ENCODE data around the gene MEGF8.
A peak's percentile ranks its signal among the peaks of the same experiment; 100 is the strongest.

The MEGF8 gene

DNA sequence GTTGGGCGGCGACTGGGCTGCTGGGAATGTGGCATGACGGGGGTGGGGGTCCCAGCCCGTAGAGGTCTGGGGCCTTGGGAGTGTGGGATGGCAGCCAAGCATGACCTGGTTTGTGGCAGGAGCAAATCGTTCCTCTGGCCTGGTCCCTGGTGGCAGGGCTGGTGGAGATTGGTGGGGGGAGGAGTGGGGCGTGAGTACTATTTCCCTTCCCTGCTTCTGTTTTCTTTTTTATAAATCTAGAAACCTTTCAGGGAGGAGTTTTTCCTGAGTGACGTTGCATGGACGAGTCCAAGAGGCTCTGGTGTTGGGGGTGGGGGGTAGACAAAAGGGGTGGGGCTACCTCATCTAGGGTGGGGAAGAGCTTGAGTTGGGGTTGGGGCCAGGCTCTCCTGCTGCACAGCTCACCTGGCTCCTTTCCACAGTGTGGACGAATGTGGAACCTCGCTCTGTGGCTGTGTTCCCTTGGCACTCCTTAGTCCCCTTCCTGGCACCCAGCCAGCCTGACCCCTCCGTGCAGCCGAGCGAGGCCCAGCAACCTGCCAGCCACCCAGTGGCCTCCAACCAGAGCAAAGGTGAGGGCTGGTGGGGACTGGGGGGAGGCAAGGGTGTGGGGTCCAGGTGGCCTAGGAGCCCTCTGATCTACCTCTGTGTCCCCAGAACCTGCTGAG is 39.0 kb upstream of the MEGF8 start:
- DNase-seq, result no peak

DNA sequence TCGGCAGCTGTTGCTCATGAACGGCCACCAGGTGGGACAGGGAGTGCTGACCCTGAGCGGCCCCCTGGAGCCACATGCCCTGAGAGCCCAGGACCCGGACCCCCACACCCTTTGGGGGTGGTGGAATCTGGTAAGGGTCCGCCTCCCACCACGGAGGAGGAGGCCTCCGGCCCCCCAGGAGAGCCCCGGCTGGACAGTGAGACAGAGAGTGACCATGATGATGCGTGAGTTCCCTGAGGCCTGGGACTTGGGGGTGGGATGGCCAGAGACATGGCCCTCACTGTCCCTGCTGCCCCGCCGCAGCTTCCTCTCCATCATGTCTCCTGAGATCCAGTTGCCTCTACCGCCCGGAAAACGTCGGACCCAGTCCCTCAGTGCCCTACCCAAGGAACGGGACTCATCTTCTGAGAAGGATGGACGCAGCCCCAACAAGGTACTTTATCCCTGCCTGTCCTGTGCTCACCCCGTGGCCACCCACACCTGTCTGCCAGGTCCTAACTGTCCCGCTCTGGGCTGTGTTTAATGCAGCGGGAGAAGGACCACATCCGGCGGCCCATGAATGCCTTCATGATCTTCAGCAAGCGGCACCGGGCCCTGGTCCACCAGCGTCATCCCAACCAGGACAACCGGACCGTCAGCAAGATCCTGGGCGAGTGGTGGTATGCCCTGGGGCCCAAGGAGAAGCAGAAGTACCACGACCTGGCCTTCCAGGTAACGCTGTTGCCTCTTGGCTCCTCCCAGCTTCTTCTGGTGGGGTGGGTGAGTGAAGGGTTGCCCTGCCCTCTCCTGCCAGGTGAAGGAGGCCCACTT is 38.2 kb upstream of the MEGF8 start:
- no peak for DNase-seq

DNA sequence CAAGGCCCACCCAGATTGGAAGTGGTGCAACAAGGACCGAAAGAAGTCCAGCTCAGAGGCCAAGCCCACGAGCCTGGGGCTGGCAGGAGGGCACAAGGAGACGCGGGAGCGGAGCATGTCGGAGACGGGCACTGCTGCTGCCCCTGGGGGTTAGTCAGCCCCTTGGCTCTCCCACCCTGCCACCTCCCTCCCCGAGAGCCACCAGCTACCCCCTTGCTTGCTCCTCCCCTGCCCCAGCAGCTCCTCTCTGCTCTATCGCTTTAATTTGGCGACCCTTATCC is 37.7 kb upstream of the MEGF8 start:
- DNase-seq, result no peak

DNA sequence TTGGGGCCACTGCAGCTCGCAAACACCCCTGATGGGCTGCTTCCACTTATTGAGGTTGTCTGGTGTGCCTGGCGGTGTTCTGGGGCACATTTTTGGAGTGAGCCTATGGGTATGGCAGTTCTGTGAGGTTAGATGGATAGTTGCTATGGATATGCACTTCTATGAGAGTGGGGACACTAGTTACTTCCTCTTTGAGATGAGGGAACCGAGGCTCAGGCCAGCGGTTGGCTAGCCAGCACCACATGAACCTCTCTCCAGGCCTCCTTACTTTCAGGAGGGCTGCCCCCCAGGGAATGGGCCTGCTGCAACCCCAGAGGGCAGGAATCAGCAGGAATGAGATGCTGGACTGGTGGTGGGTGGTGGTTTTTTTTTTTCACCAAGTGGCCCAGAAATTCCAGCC is 37.0 kb upstream of the MEGF8 start:
- DNase-seq, result no peak

DNA sequence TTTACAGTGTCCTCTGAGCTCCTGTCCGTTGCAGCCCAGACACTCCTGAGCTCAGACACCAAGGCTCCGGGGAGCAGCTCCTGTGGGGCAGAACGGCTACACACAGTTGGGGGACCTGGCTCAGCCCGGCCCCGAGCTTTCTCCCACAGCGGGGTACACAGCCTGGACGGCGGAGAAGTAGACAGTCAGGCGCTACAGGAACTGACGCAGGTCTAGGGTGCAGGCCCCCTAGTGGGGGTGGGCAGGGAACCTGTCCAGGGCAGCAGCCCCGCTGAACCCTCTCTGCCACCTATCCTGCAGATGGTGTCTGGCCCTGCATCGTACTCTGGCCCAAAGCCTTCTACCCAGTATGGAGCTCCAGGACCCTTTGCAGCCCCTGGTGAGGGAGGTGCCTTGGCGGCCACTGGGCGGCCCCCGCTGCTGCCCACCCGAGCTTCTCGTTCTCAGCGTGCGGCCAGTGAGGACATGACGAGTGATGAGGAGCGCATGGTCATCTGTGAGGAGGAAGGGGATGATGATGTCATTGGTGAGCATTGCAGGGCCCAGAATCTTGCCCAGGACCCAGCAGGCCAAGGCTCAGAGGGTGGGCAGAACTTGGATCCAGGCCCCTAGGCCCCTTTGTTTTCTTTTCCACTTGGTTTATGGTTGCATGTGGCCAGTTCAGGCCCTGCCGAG is 36.4 kb upstream of the MEGF8 start:
- no peak for DNase-seq

DNA sequence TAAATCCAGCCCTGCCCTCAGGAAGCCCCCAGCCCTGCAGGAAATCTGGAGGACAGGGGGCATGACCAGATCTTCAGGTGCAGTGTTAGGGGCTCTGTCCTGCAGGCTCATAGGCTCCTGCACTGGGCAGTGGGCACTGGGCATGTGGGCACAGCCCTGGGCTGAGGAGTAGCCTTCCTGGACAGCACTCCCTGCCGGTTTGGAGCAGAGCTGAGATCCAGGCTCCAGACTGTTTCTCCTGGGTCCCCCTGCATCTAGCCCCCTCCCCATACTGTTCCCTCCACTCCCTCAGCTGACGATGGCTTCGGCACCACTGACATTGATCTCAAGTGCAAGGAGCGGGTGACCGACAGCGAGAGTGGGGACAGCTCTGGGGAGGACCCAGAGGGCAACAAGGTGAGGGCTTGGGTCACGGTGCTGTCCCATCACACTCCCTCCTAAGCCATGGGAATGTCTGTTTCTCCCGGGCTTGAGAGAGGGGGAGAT is 35.8 kb upstream of the MEGF8 start:
- DNase-seq, result no peak

DNA sequence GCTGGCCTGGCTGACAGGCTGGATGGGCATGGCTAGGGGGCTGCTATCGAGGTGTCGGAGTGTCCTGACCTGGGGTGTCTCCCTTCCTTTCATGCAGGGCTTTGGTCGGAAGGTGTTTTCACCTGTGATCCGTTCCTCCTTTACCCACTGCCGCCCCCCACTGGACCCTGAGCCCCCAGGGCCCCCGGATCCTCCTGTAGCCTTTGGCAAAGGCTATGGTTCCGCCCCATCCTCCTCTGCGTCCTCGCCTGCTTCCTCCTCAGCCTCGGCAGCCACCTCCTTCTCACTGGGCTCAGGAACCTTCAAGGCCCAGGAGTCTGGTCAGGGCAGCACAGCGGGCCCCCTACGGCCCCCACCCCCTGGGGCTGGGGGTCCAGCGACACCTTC is 35.3 kb upstream of the MEGF8 start:
- DNase-seq, result no peak

DNA sequence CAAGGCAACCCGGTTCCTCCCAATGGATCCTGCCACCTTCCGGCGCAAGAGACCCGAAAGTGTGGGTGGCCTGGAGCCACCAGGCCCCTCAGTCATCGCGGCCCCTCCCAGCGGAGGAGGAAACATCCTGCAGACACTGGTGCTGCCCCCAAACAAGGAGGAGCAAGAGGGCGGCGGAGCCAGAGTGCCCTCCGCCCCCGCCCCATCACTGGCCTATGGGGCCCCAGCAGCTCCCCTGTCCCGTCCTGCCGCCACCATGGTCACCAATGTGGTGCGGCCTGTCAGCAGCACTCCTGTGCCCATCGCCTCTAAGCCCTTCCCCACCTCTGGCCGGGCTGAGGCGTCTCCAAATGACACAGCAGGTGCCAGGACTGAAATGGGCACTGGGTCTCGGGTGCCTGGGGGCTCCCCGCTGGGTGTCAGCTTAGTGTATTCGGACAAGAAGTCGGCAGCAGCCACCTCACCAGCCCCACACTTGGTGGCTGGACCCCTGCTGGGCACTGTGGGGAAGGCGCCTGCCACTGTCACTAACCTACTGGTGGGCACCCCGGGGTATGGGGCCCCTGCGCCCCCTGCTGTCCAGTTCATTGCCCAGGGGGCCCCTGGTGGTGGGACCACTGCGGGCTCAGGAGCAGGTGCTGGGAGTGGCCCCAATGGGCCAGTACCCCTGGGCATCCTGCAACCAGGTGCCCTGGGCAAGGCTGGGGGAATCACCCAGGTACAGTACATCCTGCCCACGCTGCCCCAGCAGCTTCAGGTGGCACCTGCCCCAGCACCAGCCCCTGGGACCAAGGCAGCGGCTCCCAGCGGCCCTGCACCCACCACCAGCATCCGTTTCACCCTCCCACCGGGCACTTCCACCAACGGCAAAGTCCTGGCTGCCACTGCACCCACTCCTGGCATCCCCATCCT is 34.7 kb upstream of the MEGF8 start:
- no peak for DNase-seq

DNA sequence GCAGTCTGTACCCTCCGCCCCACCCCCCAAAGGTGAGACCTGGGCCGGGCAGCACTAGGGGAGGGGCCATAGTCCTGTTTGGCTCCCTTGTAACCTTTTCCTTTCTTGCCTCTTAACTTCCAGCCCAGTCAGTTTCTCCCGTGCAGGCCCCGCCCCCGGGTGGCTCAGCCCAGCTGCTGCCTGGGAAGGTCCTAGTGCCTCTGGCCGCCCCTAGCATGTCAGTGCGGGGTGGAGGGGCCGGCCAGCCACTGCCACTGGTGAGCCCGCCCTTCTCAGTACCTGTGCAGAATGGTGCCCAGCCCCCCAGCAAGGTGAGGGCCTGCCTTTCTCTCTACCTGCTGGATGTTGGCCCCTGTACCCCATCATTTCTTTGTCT is 34.0 kb upstream of the MEGF8 start:
- DNase-seq, result no peak

DNA sequence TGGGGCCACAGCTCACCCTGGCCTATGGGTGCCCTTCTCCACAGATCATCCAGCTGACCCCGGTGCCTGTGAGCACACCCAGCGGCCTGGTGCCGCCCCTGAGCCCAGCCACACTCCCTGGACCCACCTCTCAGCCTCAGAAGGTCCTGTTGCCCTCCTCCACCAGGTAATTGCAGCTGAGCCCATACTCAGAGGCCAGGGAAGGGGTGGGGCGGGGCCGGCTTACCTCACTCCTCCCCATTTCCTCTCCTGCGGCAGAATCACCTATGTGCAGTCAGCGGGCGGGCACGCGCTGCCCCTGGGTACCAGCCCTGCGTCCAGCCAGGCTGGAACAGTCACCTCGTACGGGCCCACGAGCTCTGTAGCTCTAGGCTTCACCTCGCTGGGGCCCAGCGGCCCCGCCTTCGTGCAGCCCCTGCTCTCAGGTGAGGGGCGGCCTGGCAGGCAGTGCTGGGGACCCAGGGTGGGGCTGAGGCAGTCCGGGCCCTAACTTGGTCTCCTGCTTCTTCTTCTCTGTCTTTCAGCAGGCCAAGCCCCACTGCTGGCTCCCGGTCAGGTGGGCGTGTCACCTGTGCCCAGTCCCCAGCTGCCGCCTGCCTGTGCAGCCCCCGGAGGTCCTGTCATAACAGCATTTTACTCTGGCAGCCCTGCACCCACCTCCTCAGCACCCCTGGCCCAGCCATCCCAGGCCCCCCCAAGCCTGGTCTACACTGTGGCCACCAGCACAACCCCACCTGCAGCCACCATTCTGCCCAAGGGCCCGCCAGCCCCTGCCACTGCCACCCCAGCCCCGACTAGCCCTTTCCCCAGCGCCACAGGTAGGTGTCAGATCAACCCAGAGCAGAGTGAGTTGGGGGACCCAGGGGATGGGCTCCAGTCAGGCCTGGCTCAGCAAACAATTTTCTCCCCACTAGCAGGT is 33.1 kb upstream of the MEGF8 start:
- DNase-seq, result no peak

DNA sequence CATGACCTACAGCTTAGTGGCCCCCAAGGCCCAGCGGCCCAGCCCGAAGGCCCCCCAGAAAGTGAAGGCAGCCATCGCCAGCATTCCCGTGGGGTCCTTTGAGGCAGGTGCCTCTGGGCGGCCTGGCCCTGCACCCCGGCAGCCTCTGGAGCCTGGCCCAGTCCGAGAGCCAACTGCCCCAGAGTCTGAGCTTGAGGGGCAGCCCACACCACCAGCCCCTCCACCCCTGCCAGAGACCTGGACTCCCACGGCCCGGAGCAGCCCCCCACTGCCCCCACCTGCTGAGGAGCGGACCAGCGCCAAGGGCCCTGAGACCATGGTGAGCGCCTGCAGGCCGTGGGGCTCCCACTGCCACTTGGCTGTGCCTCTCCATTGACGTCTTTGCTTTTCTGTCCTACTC is 32.5 kb upstream of the MEGF8 start:
- DNase-seq, result no peak

DNA sequence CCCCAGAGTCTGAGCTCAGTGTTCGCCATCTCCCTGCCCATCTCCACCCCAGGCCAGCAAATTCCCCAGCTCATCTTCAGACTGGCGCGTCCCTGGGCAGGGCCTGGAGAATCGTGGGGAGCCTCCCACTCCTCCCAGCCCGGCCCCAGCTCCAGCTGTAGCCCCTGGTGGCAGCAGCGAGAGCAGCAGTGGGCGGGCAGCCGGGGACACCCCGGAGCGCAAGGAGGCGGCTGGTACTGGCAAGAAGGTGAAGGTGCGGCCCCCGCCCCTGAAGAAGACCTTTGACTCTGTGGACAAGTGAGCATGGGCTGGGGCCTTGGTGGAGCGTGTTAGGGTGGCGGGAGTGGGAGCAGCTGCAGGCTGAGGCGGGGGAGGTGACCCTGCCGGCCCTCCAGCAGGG is 31.9 kb upstream of the MEGF8 start:
- DNase-seq, result no peak

DNA sequence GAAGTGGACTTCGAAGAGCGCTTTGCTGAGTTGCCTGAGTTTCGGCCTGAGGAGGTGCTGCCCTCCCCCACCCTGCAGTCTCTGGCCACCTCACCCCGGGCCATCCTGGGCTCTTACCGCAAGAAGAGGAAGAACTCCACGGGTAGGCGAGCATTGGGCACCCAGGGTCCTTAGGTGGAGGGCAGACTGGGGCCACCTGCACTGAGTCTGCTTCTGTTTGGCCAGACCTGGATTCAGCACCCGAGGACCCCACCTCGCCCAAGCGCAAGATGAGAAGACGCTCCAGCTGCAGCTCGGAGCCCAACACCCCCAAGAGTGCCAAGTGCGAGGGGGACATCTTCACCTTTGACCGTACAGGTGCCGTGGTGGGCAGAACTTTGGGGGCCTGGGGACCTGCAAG is 31.5 kb upstream of the MEGF8 start:
- DNase-seq, result no peak

DNA sequence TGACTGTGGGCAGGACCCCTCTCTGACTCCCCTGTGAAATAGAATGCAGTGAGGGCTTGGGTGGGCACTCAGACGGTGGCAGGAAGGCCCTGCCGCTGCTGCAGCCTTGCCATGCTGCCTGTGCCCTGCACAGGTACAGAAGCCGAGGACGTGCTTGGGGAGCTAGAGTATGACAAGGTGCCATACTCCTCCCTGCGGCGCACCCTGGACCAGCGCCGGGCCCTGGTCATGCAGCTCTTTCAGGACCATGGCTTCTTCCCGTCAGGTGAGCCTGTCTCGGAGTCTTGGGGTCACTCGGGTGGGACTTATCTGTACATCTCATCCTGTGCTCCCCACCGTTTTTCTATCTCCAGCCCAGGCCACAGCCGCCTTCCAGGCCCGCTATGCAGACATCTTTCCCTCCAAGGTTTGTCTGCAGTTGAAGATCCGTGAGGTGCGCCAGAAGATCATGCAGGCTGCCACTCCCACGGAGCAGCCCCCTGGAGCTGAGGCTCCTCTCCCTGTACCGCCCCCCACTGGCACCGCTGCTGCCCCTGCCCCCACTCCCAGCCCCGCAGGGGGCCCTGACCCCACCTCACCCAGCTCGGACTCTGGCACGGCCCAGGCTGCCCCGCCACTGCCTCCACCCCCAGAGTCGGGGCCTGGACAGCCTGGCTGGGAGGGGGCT is 30.8 kb upstream of the MEGF8 start:
- no peak for DNase-seq

DNA sequence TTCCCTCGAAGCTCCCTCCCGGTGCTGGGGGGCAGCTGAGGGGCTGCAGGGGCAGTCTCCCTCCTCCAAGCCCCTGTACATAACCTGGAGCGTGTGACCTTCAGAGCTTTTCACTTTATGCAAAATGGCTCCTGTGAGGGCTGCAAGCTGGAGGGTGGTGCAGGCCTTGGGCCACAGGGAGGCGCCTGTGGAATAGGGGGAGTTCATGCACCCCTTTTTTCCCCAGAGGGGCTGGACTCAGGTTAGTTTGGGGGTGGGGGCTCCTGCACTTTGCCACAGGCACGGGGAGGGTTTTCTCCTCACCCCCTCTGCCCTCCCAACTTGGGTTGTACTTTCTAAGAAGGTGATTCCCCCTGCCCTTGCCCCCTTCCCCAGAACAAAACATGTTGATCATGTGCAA is 30.1 kb upstream of the MEGF8 start:
- DNase-seq, result no peak

DNA sequence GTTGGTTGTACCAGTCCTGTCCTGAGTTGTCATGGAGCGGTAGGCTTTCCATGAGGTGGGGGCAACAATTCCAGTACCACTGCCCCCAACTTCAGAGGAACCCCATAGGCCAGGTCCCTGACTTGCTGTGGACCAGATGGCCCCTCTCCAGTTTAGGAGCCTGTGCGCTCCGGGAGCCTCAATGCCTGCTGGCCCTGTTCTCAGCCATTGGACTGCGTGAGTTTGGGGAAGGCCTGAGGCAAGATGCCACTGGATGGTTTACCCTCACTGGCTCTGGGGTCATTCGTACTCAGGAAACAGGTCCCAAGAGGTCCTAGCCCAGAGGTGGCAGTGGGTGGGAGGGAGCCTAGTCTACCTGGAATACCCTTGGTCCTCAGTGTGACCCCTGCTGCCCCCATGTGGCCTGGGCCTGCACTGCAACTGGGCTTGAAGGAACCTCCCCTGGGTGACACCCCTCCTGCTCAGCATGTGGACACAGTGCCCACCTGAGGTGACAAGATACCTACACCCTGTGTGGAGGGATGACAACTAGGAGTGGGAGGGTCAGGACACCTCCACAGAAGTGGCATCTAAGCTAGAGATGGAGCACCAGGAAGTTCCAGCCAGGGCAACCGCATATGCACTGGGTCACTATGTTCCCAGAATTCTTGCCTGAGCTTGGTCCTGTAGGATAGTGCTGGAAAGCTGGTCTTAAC is 29.5 kb upstream of the MEGF8 start:
- DNase-seq, result peak; percentile 20

DNA sequence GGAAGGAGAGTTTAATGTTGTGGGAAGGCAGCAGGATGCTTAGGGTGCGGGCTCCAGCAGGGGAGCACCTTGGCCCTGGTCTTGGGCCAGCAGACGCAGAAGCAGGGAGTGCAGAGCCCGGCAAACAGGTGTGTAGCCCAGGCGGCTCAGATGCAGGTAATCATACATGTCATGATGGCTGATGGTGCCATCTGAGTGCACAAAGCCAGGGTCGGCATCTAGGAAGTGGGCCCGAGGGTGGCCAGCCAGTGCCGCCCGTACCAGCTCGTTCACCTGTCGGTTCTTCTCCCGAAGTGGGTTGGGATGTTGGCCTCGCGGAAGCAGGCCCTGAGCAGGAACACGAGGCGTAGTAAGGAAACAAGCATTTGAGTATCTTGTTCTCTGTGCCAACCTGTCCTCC is 28.4 kb upstream of the MEGF8 start:
- no peak for DNase-seq

DNA sequence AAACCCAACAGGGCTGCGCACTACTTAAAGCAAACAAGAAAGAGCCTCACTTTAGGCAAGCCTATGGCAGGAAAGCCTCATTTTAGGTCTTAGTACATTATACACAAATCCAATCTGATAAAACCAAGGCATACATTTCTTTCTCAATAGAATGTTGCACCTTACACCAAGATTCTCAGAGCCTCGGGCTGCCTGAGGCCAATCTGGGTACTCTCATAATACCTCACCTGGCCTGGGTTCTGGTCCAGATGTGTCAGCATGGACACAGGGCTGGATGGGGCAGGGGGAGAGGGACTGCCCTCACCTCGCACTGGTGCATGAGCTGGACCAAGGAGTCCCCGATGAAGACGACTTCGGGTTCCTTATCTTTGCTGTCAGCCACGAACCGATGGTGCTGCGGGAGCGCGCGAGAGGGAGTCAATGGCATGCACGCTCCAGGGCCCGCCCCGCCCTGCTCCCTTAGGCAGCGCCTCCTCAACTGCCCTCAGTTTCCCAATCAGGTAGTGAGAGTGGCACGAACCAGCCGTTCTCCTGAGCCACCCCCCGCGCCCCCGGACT is 23.7 kb upstream of the MEGF8 start, which contains the start of gene PRR19:
TSS of gene PRR19 (plus strand) at position 487 of the 558 bp plus-strand sequence. CDS start 7,453 bp downstream, outside the sequence.
- no peak for DNase-seq

DNA sequence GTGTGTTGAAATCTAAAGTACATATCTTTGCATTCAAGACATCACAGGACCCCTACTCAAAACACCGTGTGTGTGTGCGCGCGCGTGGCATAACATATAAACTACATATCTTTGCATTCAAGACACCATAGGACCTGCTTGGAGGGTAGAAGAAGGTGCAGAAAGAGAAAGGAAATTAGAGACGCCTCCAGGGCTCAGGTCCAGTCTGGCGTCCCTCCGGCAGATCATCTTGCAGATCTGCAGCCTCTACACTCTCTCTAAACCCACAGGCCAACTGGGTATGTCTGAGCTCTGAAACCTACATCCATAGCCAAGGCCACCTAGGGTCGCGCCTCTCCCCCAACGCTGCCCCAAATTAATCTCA is 22.4 kb upstream of the MEGF8 start:
- DNase-seq, result no peak

DNA sequence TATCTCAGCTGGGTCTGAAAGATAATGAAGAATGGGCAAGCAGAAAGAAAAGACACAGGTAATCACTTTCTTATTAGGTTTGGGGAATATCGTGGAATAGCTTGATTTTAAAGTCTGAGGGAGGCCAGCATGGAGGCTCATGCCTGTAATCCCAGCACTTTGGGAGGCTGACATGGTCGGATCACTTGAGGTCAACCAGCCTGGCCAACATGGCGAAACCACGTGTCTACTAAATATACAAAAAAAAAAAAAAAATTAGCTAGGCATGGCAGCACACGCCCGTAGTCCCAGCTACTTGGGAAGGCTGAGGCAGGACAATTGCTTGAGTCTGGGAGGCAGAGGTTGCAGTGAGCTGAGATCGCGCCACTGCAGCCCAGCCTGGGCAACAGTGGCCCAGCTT is 21.6 kb upstream of the MEGF8 start:
- no peak for DNase-seq

DNA sequence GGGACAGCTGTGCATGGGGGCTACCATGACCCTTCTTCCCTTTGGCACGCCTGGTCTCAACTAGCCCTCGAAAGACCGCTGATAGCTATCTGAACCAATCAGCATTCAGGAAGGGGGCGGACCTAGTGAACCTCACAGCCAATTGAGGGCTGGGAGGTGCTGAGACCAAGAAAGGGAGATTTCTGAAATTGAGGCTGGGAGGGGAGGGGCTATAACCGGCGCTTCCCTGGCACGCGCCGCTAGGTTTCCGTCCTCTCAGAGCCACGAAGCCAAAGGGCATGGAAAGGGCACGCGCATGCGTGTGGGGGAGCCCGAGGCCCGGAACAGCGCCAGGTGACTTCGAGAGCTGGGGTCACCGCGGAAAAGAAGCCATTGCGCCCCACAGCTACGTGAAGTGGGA is 18.8 kb upstream of the MEGF8 start:
- no peak for DNase-seq

Measured in NCI-H774 (cell line).